Esophagus squamous epithelium (tissue), 5 donors: ENCODE results near the gene PARP14. TPM values are rescaled to one million over a fixed set of nuclear protein-coding genes. Genes with fewer than 3 reads are reported as not detected.

ENCODE experiments used
- DNase-seq: peaks from one replicate; lab custom pipeline; 2025; lab: John Stamatoyannopoulos, UW
- H3K27ac ChIP-seq, 4 donors: fragments of 200-600 bp; sonication (generic); one replicate each; pipeline ENCODE4 v1.5.1; 2016 to 2019; ENCODE audit warnings: mild to moderate bottlenecking in 1 of 4
- H3K27me3 ChIP-seq, 4 donors: fragments of 200-600 bp; sonication (generic); 1 replicate in 3 of 4; 2 replicates in 1 of 4; pipeline versions ENCODE4 v1.5.1 to v1.6.0; 2017 to 2021; ENCODE audit warnings: antibody characterized with exemption in 1 of 4
- H3K36me3 ChIP-seq, 3 donors: fragments of 200-600 bp; sonication (generic); one replicate each; pipeline ENCODE4 v1.5.1; 2016 to 2019
- H3K4me1 ChIP-seq, 3 donors: fragments of 200-600 bp; sonication (generic); one replicate each; pipeline ENCODE4 v1.5.1; 2017 to 2019
- H3K4me3 ChIP-seq, 4 donors: fragments of 200-600 bp; sonication (generic); 1 replicate in 3 of 4; 2 replicates in 1 of 4; pipeline ENCODE4 v1.5.1; 2016 to 2019; ENCODE audit warnings: mild to moderate bottlenecking in 2 of 4, moderate library complexity in 1 of 4
- H3K9me3 ChIP-seq, 3 donors: fragments of 200-600 bp; sonication (generic); one replicate each; pipeline ENCODE4 v1.5.1; 2016 to 2019
- POLR2A ChIP-seq, 4 donors: fragments of 450-650 bp; IDR thresholded peaks; one replicate each; pipeline ENCODE4 v1.6.1; 2017; ENCODE audit warnings: antibody characterized with exemption in 4 of 4, mild to moderate bottlenecking in 4 of 4, moderate library complexity in 3 of 4
- WGBS, 2 donors: methylation state at CpG; one replicate each; pipeline ENCODE4 v1.1.5; 2018; 5-methylcytosine and 5-hydroxymethylcytosine counted together
- intact Hi-C: fragments of 100-400 bp; cut with DNase I; formaldehyde crosslinking; loops from one replicate; pipeline ENCODE4 v1.15.0; 2022
- total RNA-seq, 4 donors: library from RNA; depleted of rRNA; stranded (reverse); fragments of >200 nt; gene quantifications; one replicate each; pipeline ENCODE4 v1.1.0, GENCODE V29; 2016
- TF ChIP-seq, protein P1 (sequence below), 6 experiments: fragments of 450-650 bp in 4 of 6; fragments of 200-600 bp in 2 of 6; sonication (generic) in 2 of 6; IDR thresholded peaks; one replicate each; pipeline ENCODE4 v1.5.1; 2016 to 2019; ENCODE audit warnings: antibody characterized with exemption in 6 of 6, mild to moderate bottlenecking in 4 of 6, moderate library complexity in 4 of 6
- donor health status: DM: yes; HTN: yes; CAD: no.

The PARP14 gene
- total RNA-seq, 4 donors from 2014 or later = 9.5 to 34.1 (median 22.9) TPM

DNA sequence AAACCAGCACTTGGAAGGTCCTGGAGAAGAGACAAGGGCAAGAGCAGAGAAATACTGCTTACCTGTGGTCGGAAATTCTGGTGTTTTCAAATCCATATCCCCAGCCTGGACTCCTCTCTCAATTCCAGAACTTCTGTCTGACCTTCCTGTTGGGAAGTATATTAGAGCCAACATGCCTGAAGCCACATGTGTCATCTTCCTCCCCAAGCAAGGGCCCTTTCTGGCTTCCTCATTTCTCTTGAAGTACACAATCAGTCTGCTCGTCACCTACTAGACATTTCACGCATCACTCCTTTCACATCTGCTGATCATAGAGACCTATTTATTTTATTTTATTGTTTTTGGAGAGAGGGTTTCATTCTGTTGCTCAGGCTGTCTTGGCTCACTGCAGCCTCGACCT is 8.4 kb downstream of the PARP14 start:
- WGBS, 2 donors = 66 to 73% methylated on average over 4 of the region's 4 CpGs
- DNase-seq = no peak
- TF ChIP-seq, protein P1, sequence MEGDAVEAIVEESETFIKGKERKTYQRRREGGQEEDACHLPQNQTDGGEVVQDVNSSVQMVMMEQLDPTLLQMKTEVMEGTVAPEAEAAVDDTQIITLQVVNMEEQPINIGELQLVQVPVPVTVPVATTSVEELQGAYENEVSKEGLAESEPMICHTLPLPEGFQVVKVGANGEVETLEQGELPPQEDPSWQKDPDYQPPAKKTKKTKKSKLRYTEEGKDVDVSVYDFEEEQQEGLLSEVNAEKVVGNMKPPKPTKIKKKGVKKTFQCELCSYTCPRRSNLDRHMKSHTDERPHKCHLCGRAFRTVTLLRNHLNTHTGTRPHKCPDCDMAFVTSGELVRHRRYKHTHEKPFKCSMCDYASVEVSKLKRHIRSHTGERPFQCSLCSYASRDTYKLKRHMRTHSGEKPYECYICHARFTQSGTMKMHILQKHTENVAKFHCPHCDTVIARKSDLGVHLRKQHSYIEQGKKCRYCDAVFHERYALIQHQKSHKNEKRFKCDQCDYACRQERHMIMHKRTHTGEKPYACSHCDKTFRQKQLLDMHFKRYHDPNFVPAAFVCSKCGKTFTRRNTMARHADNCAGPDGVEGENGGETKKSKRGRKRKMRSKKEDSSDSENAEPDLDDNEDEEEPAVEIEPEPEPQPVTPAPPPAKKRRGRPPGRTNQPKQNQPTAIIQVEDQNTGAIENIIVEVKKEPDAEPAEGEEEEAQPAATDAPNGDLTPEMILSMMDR (IDR thresholded peaks at IDR 0.05) = no peak
- TF ChIP-seq POLR2A (IDR thresholded peaks at IDR 0.05) = no peak
- no peak overlapping the region for H3K27ac ChIP-seq
- intact Hi-C loops = loop anchor here (10.0 kb wide), 2 partner anchors 106 to 294 kb away; partner anchors contain the start of genes HSPBAP1 and SLC49A4
- H3K4me3 ChIP-seq = no peak overlapping the region
- H3K36me3 ChIP-seq = peaks cover 6 to 31% (median 18%) of the 10 kb centered on the region in 3 donors
- no peaks in the 10 kb centered on the region for H3K27me3 ChIP-seq
- H3K9me3 ChIP-seq = no peaks in the 10 kb centered on the region
- peaks cover 0 to 9% (median 0%) of the 10 kb centered on the region in 3 donors for H3K4me1 ChIP-seq

GRCh38 chr3:122689587-122689986 is 8.9 kb downstream of the PARP14 start:
- no peak for DNase-seq
- no peak for TF ChIP-seq POLR2A (IDR thresholded peaks at IDR 0.05)
- intact Hi-C loops = loop anchor here (10.0 kb wide), 2 partner anchors 105 to 295 kb away; partner anchors contain the start of genes HSPBAP1 and SLC49A4
- Histone ChIP-seq H3K9me3 (no peaks in the 10 kb centered on the region), H3K36me3 (peaks cover 6 to 37% (median 18%) of the 10 kb centered on the region in 3 donors), H3K27ac (no peak overlapping the region), H3K4me1 (peaks cover 0 to 7% (median 0%) of the 10 kb centered on the region in 3 donors), H3K4me3 (no peak overlapping the region), H3K27me3 (no peaks in the 10 kb centered on the region)
- WGBS, 2 donors = 93 to 97% methylated on average over 2 of the region's 2 CpGs

DNA sequence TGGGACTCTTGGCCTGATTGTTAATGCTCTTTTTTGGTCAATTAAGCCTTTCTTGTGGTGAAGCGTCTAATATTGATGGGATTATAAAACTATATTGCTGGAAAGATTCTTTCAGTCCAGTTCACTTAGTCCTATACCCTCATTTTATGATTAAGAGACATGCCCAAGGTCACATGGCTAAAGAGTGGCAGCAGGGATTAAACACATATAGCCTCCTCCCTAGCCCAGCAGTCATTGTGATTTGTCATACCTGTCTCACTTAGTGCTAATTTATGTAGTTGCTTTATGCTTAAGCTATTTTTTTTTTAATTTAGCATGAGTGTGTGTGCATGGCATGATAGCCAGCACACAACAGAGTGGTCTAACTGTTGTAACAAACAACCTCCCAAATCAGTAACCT is 9.5 kb downstream of the PARP14 start:
- intact Hi-C loops = no loop called here
- no peak for DNase-seq
- Histone ChIP-seq H3K4me3 (no peak overlapping the region), H3K27me3 (no peaks in the 10 kb centered on the region), H3K9me3 (no peaks in the 10 kb centered on the region), H3K4me1 (peaks cover 0 to 7% (median 0%) of the 10 kb centered on the region in 3 donors), H3K36me3 (peaks cover 6 to 42% (median 18%) of the 10 kb centered on the region in 3 donors), H3K27ac (no peak overlapping the region)
- WGBS, 2 donors = 77 to 93% methylated on average over 1 of the region's 1 CpG
- TF ChIP-seq, protein P1 (IDR thresholded peaks at IDR 0.05) = no peak
- no peak for TF ChIP-seq POLR2A (IDR thresholded peaks at IDR 0.05)

DNA sequence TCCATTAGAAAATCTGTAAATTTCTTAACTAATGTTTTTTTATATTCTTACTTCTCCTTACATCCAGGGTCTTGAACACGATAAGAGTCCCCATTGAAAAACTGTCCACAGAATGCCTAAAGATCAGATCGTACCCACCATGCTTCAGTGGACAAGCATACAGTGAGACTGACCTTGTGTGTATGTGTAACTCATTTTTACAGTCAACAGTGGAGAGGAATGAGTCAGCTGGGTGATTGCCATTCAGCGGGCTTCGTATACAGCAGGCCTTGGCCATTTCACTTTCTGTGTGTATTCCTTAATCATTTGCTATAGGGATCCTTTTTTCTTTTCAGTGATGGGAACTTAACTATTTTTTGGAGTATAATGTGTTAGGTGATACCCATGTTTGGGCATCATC is 10.6 kb downstream of the PARP14 start:
- no peak for DNase-seq
- Histone ChIP-seq H3K4me1 (peaks cover 0 to 7% (median 0%) of the 10 kb centered on the region in 3 donors), H3K27ac (no peak overlapping the region), H3K36me3 (peaks cover 4 to 53% (median 19%) of the 10 kb centered on the region in 3 donors), H3K9me3 (no peaks in the 10 kb centered on the region), H3K27me3 (no peaks in the 10 kb centered on the region), H3K4me3 (no peak overlapping the region)
- no peak for TF ChIP-seq POLR2A (IDR thresholded peaks at IDR 0.05)
- TF ChIP-seq, protein P1 (IDR thresholded peaks at IDR 0.05) = no peak
- WGBS, 2 donors = 72 to 82% methylated on average over 4 of the region's 4 CpGs
- intact Hi-C loops = no loop called here

GRCh38 chr3:122692674-122693073 is 12.0 kb downstream of the PARP14 start:
- WGBS, 2 donors = 80 to 84% methylated on average over 3 of the region's 3 CpGs
- peaks cover 0 to 66% (median 24%) of the 10 kb centered on the region in 3 donors for H3K36me3 ChIP-seq
- intact Hi-C loops = no loop called here

More at GRCh38 chr3:122692674-122693073, 12.0 kb downstream of the PARP14 start:
- Histone ChIP-seq H3K9me3 (no peaks in the 10 kb centered on the region), H3K4me1 (peaks cover 0 to 7% (median 0%) of the 10 kb centered on the region in 3 donors), H3K27me3 (no peaks in the 10 kb centered on the region), H3K27ac (no peak overlapping the region), H3K4me3 (no peak overlapping the region)
- no peak for TF ChIP-seq POLR2A (IDR thresholded peaks at IDR 0.05)
- TF ChIP-seq, protein P1 (IDR thresholded peaks at IDR 0.05) = no peak
- no peak for DNase-seq
